ENCODE results near the gene HERC4. TPM values are rescaled to one million over a fixed set of nuclear protein-coding genes. Genes with fewer than 3 reads are reported as not detected.

HERC4 gene
- total RNA-seq, 2 donors from 2014 or later: 22.0 to 22.5 TPM

DNA sequence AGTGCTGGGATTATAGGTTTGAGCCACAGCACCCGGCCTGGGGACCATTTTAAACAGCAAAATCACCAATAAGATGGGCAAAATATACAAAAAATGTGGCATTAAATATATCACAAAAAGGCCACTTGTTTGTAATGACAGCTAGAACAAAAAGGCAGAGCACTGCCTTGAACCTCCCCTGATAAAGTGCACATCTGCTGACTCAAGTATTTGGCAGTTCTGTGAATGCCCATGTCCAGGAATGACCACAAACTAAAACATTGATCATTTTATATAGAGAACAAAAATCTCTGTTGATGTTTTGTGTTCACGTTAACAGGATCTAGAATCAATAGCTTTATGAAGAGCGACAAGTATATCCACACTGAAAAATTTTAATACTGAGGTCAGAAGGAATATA, 21.5 kb downstream of the HERC4 start:
- no peak overlapping the region for H3K4me3 ChIP-seq
- TF ChIP-seq, protein P1, sequence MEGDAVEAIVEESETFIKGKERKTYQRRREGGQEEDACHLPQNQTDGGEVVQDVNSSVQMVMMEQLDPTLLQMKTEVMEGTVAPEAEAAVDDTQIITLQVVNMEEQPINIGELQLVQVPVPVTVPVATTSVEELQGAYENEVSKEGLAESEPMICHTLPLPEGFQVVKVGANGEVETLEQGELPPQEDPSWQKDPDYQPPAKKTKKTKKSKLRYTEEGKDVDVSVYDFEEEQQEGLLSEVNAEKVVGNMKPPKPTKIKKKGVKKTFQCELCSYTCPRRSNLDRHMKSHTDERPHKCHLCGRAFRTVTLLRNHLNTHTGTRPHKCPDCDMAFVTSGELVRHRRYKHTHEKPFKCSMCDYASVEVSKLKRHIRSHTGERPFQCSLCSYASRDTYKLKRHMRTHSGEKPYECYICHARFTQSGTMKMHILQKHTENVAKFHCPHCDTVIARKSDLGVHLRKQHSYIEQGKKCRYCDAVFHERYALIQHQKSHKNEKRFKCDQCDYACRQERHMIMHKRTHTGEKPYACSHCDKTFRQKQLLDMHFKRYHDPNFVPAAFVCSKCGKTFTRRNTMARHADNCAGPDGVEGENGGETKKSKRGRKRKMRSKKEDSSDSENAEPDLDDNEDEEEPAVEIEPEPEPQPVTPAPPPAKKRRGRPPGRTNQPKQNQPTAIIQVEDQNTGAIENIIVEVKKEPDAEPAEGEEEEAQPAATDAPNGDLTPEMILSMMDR (IDR thresholded peaks at IDR 0.05): no peak
- no peaks in the 10 kb centered on the region for H3K36me3 ChIP-seq
- no peaks in the 10 kb centered on the region for H3K9me3 ChIP-seq
- H3K27ac ChIP-seq: no peak overlapping the region
- no peaks in the 10 kb centered on the region for H3K27me3 ChIP-seq
- no peaks in the 10 kb centered on the region for H3K4me1 ChIP-seq
- DNase-seq (ENCODE audit: low spot score): no peak

DNA sequence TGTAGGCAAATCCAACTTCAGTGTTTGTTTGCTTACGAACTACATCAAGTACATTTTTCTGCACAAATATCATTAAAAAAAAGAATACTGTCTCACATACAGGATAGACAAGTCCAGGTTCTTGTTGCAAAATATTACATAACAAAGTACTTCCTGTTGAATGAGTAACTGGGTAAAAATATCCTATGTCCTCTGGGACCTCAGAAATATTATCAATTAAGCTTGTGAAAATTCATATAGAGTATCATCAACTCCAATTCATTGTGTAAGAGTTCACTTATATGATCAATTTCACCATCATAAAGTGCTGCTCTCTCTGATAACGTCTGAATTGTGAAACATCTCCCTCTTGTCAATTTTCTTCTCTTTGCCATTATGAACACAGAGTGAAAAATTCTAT, 22.6 kb downstream of the HERC4 start:
- Histone ChIP-seq H3K27ac (no peak overlapping the region), H3K27me3 (no peaks in the 10 kb centered on the region), H3K36me3 (no peaks in the 10 kb centered on the region), H3K4me3 (no peak overlapping the region), H3K9me3 (no peaks in the 10 kb centered on the region), H3K4me1 (no peaks in the 10 kb centered on the region)
- TF ChIP-seq, protein P1 (IDR thresholded peaks at IDR 0.05): no peak
- no peak for DNase-seq (ENCODE audit: low spot score)

DNA sequence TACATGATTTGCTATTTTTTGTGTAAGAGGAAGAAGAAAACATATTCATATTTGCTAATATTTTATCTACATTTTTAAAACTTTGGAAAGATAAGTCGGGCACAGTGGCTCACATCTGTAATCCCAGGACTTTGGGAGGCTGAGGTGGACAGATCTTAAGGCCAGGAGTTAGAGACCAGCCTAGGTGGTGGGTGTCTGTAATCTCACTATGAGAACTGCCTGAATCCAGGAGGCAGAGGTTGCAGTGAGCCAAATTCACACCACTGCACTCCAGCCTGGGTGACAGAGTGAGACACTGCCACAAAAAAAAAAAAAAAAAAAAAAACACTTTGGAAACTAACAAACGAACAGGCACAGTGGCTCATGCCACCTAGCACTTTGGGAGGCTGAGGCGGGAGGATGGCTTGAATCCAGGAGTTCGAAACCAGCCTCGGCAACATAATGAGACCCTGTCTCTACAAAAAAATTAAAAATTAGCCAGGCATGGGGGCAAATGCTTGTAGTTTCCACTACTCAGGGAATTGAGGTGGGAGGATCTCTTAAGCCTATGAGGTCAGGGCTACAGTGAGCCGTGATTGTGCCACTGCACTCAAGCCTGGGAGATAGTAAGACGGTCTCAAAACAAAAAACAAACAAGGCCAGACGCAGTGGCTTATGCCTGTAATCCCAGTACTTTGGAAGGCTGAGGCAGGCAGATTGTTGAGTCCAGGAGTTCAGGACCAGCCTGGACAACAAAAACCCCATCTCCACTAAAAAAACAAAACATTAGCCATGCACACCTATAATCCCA, 25.6 kb downstream of the HERC4 start:
- H3K4me1 ChIP-seq: no peaks in the 10 kb centered on the region
- no peaks in the 10 kb centered on the region for H3K36me3 ChIP-seq
- TF ChIP-seq, protein P1 (IDR thresholded peaks at IDR 0.05): no peak
- no peaks in the 10 kb centered on the region for H3K27me3 ChIP-seq
- no peak overlapping the region for H3K4me3 ChIP-seq
- H3K27ac ChIP-seq: no peak overlapping the region
- no peaks in the 10 kb centered on the region for H3K9me3 ChIP-seq
- no peak for DNase-seq (ENCODE audit: low spot score)

DNA sequence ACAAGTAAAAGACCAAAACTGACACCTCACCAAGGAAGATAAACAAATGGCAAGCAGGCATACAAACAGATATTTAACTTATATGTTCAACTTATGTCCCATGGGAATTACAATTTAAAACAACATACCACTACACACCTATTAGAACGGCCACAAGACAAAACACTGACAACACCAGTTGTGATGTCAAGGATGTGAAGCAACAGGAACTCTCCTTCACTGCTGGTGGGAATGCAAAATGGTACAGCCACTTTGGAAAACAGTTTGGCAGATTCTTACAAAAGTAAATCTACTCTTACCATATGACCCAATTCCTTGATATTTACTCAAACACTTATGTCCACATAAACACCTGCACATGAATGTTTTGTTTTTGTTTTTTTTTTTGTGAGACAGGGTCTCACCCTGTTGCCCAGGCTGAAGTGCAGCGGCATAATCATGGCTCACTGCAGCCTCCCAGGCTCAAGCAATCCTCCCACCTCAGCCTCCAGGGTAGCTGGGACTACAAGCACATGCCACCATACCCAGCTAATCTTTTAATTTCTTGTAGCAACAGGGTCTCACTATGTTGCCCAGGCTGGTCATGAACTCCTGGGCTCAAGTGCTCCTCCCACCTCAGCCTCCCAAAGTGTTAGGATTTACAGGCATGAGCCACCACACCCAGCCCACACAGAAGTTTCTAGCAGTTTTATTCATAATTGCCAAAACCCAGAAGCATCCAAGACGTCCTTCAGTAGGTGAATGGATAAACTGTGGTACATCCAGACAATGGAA, 27.3 kb downstream of the HERC4 start:
- Histone ChIP-seq H3K27me3 (no peaks in the 10 kb centered on the region), H3K36me3 (peaks cover 6% of the 10 kb centered on the region), H3K4me1 (no peaks in the 10 kb centered on the region), H3K27ac (no peak overlapping the region), H3K4me3 (no peak overlapping the region), H3K9me3 (no peaks in the 10 kb centered on the region)
- DNase-seq (ENCODE audit: low spot score): no peak
- TF ChIP-seq, protein P1 (IDR thresholded peaks at IDR 0.05): no peak

DNA sequence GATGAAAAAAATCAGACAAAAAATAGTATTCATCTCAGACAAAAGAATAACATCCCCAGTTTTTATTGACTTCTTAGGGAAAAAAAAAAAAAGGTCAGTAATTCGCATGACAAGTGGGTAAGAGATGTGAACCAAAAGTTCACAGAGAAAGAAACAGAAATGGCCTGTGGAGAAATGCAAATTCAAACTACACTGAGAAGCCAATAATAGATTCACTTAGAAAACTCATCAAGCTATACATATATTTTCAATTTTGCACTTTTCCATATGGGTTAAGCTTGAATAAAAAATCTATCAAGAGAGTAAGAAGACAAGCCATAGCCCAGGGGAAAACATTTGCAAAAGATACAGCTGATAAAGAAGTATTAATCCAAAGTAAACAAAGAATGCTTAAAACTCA, 28.0 kb downstream of the HERC4 start:
- H3K4me1 ChIP-seq: no peaks in the 10 kb centered on the region
- no peak overlapping the region for H3K4me3 ChIP-seq
- TF ChIP-seq, protein P1 (IDR thresholded peaks at IDR 0.05): no peak
- no peak for DNase-seq (ENCODE audit: low spot score)
- H3K36me3 ChIP-seq: peaks cover 6% of the 10 kb centered on the region
- H3K27ac ChIP-seq: no peak overlapping the region
- H3K27me3 ChIP-seq: no peaks in the 10 kb centered on the region
- H3K9me3 ChIP-seq: no peaks in the 10 kb centered on the region

Data from right atrium auricular region (tissue), 2 donors.